Dedifferentiated amniotic fluid mesenchymal stem cell (primary cell): Measurements from ENCODE around the gene ANK2.
"Not testable (repeated sequence)": the region's sequence is repeated elsewhere in the genome, so short reads cannot be mapped to it uniquely, and the experiment has no call there.

Experiments used
- DNase-seq: peaks from one replicate; pipeline ENCODE4 v3.0.0-alpha.2; 2016; ENCODE audit errors: extremely low spot score

ANK2 gene

GRCh38 chr4:113153529-113154101, 104.2 kb downstream of the ANK2 start:
- DNase-seq = no peak

- no peak for DNase-seq
These were observed 104.8 kb downstream of the ANK2 start for GRCh38 chr4:113154281-113154680.

DNA sequence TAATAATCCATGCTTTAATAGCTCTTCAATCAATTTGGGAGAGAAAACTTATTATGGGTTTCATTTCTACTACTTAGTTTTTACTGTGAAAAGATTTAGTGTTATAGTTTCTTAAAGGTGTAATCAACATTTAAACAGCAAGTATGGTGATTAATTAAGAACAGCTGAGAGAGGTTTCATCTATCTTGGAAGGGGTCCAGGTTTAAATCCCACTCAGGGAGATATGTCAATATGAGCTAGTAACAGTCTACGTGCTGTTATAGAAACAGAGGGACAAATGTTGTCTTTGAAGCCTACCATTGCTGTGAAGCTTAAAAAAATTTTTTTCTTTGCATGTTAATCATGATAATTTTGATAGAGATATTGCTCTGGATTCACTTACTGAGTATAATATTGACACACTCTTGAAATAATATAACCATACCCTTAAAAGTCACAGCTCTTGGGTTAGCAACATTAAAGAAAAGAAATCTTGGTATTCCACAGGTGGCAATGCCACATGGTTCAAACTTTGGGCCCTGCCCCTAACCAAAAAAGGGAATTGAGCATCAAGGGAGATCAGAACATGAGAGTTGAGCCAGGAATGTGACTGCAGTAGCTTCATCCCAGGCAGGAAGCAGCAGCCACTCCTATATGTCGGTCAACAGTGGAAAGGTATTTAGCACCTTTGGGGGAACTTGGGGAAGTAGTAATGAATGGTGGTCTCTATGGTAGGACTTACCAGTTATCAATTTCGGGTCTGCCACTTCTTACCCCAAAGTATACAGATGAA, 107.8 kb downstream of the ANK2 start:
- DNase-seq = no peak

DNA sequence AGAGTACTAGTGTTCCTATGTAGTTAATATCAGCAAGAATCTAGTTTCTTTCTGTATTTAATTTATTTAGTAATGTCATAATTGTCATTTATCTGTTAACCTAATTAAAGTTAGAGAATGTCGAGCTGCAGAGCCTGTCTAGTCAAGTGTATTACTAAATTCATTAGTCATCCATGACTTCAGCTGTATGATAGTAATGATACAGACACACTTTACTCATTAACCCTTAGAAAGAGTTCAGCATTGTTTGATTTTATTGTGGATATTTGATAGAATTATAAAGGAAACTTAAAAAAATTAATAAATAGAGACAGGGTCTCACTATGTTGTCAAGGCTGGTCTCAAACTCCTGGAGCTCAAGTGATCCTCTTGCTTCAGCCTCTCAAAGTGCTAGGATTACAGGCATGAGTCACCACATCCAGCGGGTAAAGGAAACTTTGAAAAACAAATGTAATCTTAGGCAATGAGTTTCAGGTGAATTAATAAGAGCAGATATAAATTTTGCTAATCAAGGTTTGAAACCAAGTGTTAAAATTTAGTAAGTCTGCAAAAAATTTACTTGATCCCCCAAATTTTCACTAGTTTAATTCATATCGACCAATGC, 110.6 kb downstream of the ANK2 start:
- DNase-seq = no peak

DNA sequence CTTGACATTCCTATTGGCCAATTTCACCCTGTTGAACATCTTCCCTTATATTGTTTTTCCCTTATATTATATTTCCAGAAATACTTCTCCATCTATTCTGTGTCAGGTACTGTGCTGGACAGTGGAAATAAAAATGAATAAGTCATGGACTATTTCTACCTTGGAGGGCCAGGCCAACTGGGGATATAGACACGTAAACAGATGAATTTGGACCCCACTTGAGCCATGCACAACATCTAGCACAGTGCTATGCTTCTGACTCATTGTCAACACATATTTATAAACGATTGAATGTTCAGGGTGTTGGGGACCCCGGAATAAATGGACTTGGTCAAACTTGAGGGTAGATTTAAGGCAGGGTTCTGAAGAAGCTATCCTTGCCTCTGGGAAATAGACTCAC, 111.1 kb downstream of the ANK2 start:
- no peak for DNase-seq

DNA sequence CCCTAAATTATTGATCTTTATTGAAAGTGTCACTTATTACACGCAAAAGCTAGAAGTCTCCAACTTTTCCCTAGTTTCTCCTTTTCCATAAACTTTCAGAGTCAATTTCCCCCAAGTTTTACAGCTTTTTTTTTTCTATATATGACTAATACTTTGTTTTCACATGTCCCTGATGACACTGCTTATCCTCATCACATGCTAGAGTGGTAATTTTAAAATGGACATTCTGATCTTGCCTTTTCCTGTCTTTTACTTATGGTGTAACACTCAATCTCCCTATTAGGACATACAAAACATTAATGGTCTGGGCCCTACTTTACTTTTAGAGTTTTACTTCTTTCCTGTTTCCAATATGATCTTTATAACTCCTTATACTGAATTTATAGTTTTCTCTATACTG, 112.6 kb downstream of the ANK2 start:
- DNase-seq = no peak

- DNase-seq = no peak
These were observed 119.9 kb downstream of the ANK2 start for GRCh38 chr4:113169368-113169767.

DNA sequence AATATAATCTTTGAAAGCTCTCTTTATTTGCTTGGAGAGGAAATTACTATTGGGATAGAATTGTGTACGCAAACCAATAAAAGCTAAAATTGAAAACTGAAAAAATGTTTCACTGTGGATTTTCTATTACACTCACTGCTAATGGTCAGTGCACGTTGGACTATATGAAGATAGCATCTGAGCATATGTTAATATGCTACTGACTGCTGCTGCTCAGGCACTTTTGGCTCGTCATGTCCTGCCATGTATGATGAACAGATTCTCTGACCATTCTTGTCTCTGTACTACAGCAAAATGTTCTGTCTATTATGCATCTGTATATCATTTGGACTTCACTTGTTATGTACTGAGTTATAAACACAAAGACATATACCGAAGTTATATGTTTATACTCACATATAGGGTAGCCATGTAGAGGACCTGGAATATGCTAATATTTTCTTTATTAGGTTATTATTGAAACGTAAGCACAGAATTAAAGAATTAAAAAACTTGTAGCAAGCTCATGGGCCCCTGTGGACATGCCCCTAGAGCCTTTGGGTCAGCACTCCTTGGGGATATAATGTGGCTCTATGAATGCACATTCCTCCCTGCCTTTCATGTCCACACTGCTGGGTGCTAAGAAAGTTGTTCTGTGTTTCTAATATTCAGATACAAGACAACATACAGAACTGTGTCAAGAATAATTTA, 120.8 kb downstream of the ANK2 start:
- no peak for DNase-seq

DNA sequence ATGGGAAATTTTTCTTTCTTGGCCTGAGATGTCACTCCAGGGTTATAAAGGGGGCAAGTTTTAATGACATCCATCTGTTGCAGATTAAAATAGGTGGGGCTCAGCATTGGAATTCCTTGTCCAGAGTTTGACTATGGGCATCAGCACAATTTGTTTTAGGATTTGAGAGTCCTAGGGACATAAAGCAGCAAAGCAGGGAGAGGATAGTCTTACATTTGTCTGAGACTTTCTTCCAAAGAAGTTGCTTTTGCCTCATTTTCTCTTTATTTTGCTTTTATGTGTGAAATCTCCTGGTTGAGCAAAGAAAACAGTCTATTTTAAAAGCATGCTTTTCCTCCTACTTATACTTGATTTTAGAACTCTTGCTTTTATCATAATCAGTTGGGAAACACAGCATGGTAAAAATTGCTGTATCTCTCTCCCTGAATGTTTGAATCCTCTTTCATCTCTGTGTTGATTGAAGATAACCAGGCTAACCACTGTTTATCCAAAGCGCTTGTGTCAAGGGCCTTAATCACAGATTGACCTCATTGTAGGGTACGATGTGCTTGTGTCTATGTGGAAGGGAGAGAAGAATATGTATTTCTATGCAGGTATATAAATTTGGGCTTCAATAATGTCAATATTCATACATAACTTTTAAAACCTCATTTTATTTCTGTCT, 121.5 kb downstream of the ANK2 start:
- peak; percentile 16 for DNase-seq

GRCh38 chr4:113173126-113173792, 123.8 kb downstream of the ANK2 start:
- DNase-seq = no peak

DNA sequence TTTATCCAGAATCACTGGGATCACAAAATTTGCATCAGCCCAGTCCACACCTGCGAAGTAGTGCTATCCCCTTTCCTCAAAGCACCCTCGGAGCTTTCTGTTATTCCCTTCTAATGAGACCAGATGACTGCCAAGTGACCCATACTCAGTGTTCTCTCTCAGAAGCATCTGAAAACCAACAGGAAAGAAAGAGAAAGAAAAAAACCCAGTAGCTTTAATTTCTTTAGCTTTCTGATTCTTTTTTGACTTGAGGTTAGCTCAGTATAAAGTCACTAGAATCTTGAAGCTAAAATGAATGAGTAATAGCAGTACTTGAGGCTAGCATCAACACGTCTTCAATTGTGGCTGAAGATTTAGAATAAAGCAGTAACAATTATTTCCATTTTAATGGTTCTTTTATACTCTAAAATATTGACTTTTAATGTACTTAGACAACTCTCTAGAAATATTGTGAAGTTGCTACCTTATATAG, 124.4 kb downstream of the ANK2 start:
- DNase-seq = no peak

DNA sequence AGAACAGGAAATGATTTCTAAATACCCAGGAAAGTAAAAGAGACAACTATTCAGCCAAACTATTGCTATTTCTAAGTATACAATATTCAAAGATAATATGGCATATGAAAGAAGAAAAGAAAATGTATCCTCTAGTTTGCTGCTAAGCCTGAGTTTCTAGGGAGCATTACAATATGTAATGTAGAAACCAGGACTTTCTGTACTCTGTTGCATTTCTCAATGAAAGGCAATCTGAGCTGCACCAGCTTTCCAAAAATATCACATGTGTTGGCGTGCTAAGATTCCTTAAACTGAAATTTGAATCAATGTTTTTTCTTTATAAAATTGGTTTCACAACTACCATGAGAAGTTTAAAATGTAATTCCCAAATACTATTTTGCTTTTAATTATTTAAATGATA, 129.6 kb downstream of the ANK2 start:
- no peak for DNase-seq

DNA sequence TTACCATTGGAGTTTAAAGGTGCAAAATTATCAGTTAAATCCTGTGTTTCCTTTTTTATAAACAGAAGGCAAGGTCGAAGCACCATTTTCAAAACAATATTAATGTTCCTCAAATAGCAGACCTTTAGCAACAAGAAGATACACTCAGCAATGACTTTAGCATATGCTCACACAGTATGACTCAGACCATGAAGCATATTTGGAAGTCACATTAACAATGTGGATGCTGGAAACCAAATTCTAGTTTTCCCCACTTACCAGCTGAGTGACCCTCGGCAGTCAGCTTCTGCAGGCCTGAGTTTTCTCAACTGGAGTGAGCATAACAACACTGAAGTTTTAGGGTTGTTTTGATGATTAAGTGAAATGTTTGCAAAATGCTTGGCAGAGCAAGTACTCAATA, 130.5 kb downstream of the ANK2 start:
- DNase-seq = no peak

GRCh38 chr4:113181289-113182007, 132.0 kb downstream of the ANK2 start:
- no peak for DNase-seq

- DNase-seq = no peak
These were observed 133.7 kb downstream of the ANK2 start for GRCh38 chr4:113183032-113183605.

DNA sequence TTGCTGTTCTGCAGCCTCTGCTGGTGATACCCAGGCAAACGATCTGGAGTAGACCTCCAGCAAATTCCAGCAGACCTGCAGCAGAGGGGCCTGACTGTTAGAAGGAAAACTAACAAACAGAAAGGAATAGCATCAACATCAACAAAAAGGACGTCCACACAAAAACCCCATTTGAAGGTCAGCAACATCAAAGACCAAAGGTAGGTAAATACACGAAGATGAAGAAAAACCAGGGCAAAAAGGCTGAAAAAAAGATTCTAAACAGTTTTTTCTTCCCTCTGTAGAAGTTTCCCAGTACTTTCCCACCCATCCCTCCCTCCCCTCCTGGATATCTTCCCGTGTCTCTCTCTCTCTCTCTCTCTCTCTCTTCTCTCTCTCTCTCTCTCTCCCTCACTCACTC, 136.8 kb downstream of the ANK2 start:
- not testable (repeated sequence) for DNase-seq

- DNase-seq = no peak
These were observed 137.5 kb downstream of the ANK2 start for GRCh38 chr4:113186913-113187312.

GRCh38 chr4:113187358-113187757, 137.9 kb downstream of the ANK2 start:
- DNase-seq = no peak

- no peak for DNase-seq
These were observed 140.1 kb downstream of the ANK2 start for GRCh38 chr4:113189546-113189945.

DNA sequence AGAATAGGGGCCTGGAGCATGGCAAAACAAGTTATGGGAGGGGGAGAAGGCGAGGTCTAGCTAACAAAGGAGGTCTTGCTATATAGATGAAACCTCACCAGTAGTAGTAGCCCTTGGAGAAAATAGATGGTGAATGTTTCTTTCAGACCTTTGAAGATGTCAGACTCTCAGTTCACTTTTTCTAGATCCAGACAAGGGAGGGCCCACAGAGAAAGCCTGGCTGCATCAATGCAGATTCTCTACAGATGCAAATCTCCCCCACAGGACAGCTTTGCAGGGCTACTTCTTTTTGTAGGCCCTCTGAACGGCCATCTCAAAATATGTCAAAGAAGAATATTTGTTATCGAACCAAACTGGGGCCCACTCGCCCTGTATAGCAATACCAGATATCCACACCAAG, 159.7 kb downstream of the ANK2 start:
- no peak for DNase-seq
